HepG2 (cell line): Measurements from ENCODE around the gene PCDHGA1. TPM values are rescaled to one million over a fixed set of nuclear protein-coding genes. Genes with fewer than 3 reads are reported as not detected.

ENCODE experiments used
- ARID3A ChIP-seq: IDR thresholded peaks from 2 replicates; pipeline ENCODE4 v1.6.1; 2012; ENCODE audit warnings: low read depth, low read length, improper control_type of control experiment
- HDAC2 ChIP-seq: sonication (generic); formaldehyde crosslinking; IDR thresholded peaks from 2 replicates; pipeline ENCODE4 v1.4.0; 2020; ENCODE audit warnings: missing genetic modification reagents
- MED13 ChIP-seq: sonication (generic); formaldehyde crosslinking; IDR thresholded peaks from 2 replicates; pipeline ENCODE4 v1.5.0; 2020; ENCODE audit warnings: missing genetic modification reagents
- PRPF4 ChIP-seq: fragments of 200-400 bp; formaldehyde crosslinking; IDR thresholded peaks from 2 replicates; pipeline ENCODE4 v1.6.1; 2016; ENCODE audit warnings: low read length, low read depth; ENCODE audit not compliant: poor library complexity, severe bottlenecking
- TARDBP ChIP-seq: sonication (generic); formaldehyde crosslinking; IDR thresholded peaks from 2 replicates; pipeline ENCODE4 v1.8.0; 2022; ENCODE audit warnings: mild to moderate bottlenecking, missing genetic modification reagents
- ZNF318 ChIP-seq: sonication (generic); formaldehyde crosslinking; IDR thresholded peaks from 2 replicates; pipeline ENCODE4 v1.4.0; 2020; ENCODE audit warnings: mild to moderate bottlenecking, missing genetic modification reagents
- ZNF335 ChIP-seq: sonication (generic); formaldehyde crosslinking; IDR thresholded peaks from 2 replicates; pipeline ENCODE4 v1.4.0; 2020; ENCODE audit warnings: missing genetic modification reagents
- ZNF703 ChIP-seq: sonication (generic); formaldehyde crosslinking; IDR thresholded peaks from 2 replicates; pipeline ENCODE4 v1.5.1; 2020; ENCODE audit warnings: missing genetic modification reagents, mild to moderate bottlenecking, moderate library complexity, borderline replicate concordance
- polyA plus RNA-seq, 8 experiments: library from polyadenylated mRNA; depleted of rRNA in 3 of 8; stranded (reverse) in 7 of 8; unstranded in 1 of 8; fragments of >200 nt; fragmentation: Illumina TruSeq in 4 of 8; extraction: Trizol in 4 of 8; gene quantifications; 2 replicates each; pipeline versions ENCODE4 v1.2.1 to v1.2.3, GENCODE V29; 2011 to 2016; ENCODE audit warnings: low read depth in 4 of 8, missing spikeins in 1 of 8, mixed read lengths in 1 of 8; ENCODE audit not compliant: insufficient read depth in 1 of 8
- total RNA-seq, 5 experiments: library from RNA; depleted of rRNA; stranded (reverse); fragments of >200 nt; fragmentation: Illumina TruSeq; extraction: Trizol; gene quantifications; 2 replicates each; pipeline ENCODE4 v1.2.3, GENCODE V29; 2016; ENCODE audit warnings: low read depth in 1 of 5
- TF ChIP-seq, protein P1 (sequence below): sonication (generic); formaldehyde crosslinking; IDR thresholded peaks from 2 replicates; pipeline ENCODE4 v1.8.1; 2023; ENCODE audit warnings: mild to moderate bottlenecking, inconsistent platforms, moderate library complexity, missing genetic modification reagents, borderline replicate concordance
- TF ChIP-seq, protein P2 (sequence below), 2 experiments: IDR thresholded peaks; 2 replicates each; pipeline ENCODE4 v1.6.1; 2011 to 2012; ENCODE audit warnings: low read length in 2 of 2, borderline replicate concordance in 1 of 2, low read depth in 1 of 2, mild to moderate bottlenecking in 1 of 2, moderate library complexity in 1 of 2

PCDHGA1 gene
- total and polyA plus RNA-seq, 2 of the 13 experiments (the other 11 are each of a cell fraction or from before 2014, with no cell fraction given), result 0.31 to 0.40 TPM

GRCh38 chr5:141491323-141492167 is 161.2 kb downstream of the PCDHGA1 start (continued):
- TF ChIP-seq ZNF318 (CRISPR knock-in tag) (no peak), TARDBP (CRISPR knock-in tag) (no peak), ZNF335 (CRISPR knock-in tag) (no peak), PRPF4 (no peak), ARID3A (no peak), HDAC2 (CRISPR knock-in tag) (no peak), ZNF703 (CRISPR knock-in tag) (no peak), MED13 (CRISPR knock-in tag) (no peak)
- TF ChIP-seq, protein P1, sequence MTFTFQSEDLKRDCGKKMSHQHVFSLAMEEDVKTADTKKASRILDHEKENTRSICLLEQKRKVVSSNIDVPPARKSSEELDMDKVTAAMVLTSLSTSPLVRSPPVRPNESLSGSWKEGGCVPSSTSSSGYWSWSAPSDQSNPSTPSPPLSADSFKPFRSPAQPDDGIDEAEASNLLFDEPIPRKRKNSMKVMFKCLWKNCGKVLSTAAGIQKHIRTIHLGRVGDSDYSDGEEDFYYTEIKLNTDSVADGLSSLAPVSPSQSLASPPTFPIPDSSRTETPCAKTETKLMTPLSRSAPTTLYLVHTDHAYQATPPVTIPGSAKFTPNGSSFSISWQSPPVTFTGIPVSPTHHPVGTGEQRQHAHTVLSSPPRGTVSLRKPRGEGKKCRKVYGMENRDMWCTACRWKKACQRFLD (CRISPR knock-in tag), result no peak
- TF ChIP-seq, protein P2, sequence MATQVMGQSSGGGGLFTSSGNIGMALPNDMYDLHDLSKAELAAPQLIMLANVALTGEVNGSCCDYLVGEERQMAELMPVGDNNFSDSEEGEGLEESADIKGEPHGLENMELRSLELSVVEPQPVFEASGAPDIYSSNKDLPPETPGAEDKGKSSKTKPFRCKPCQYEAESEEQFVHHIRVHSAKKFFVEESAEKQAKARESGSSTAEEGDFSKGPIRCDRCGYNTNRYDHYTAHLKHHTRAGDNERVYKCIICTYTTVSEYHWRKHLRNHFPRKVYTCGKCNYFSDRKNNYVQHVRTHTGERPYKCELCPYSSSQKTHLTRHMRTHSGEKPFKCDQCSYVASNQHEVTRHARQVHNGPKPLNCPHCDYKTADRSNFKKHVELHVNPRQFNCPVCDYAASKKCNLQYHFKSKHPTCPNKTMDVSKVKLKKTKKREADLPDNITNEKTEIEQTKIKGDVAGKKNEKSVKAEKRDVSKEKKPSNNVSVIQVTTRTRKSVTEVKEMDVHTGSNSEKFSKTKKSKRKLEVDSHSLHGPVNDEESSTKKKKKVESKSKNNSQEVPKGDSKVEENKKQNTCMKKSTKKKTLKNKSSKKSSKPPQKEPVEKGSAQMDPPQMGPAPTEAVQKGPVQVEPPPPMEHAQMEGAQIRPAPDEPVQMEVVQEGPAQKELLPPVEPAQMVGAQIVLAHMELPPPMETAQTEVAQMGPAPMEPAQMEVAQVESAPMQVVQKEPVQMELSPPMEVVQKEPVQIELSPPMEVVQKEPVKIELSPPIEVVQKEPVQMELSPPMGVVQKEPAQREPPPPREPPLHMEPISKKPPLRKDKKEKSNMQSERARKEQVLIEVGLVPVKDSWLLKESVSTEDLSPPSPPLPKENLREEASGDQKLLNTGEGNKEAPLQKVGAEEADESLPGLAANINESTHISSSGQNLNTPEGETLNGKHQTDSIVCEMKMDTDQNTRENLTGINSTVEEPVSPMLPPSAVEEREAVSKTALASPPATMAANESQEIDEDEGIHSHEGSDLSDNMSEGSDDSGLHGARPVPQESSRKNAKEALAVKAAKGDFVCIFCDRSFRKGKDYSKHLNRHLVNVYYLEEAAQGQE (IDR thresholded peaks at IDR 0.05; ENCODE audit: borderline replicate concordance in 1 of 2, low read depth in 1 of 2, low read length in 2 of 2), result no peak
